NCI-H128 (cell line): Measurements from ENCODE around the gene APPL2.

Experiments used
- DNase-seq: peaks from one replicate; lab custom pipeline; 2025; ENCODE audit not compliant: unreplicated experiment; lab: John Stamatoyannopoulos, UW

APPL2 gene

GRCh38 chr12:105235732-105236476 lies at the start of gene APPL2:
Gene APPL2, minus strand, starts transcription at chr12:105236174. Its CDS starts 162 bp downstream, at chr12:105236012.
- peak; percentile 62 for DNase-seq

DNA sequence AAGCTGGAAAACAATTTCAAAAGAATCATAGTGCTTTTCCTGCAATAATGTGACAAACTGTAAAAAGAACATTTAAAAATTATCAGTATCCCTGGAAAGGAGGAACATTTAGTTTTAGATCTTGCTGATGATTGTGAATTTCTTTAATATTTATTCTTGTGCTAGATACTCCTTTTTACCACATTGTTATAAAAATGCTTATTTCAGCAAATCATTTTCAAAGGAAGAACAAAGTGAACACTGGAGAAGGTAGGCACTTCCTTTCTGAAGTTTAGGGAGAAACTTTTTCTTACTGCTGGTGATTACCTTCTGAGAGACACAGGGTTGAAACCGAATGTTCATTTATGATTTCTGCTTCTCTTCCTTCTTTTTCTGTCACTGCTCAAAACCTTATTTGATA lies 49.4 kb upstream of the APPL2 start:
- no peak for DNase-seq

DNA sequence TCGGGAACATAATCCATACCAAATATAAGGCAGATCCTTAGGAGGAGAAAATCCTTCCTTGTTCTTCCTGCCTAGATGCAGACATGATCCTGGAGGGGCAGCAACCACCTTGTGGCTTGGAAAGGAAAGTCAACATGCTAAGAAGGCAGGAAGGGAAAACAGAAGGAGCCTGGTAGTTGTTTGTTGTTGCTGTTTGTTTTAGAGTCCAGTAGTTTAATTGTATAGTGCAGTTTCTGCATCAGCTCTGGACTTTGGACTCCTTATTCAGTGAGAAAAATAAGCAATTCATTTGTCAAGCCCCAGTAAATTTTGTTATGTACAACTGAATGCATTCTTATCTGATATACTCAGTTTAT lies 45.7 kb upstream of the APPL2 start:
- DNase-seq = no peak

- DNase-seq = no peak
Measured at GRCh38 chr12:105280966-105281693, 45.2 kb upstream of the APPL2 start.

DNA sequence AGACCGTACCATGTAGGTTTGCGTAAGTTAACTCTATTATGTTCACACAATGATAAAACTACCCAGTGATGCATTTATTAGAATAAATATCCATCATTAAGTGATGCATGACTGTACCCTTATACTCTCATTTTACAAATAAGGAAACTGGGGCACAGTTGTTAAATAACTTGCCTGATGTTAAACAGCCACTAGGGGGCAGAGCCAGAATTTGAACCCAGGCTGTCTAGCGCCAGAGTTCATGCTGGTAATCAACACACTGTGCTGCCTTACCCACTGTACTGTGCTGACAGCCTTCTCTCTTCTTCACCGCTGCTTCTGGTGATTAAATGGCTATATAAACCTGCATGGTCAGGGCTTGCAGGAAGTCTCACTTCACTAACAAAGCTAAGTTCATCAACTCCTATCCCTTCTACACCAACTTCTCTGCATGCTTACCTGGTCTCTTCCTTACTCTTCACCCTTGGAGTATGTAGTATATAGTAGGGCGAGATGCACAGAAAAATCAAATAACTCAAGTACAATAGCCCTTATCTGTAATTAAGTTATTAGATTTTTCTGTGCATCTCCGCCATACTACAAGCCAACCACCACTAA lies 43.6 kb upstream of the APPL2 start:
- no peak for DNase-seq

DNA sequence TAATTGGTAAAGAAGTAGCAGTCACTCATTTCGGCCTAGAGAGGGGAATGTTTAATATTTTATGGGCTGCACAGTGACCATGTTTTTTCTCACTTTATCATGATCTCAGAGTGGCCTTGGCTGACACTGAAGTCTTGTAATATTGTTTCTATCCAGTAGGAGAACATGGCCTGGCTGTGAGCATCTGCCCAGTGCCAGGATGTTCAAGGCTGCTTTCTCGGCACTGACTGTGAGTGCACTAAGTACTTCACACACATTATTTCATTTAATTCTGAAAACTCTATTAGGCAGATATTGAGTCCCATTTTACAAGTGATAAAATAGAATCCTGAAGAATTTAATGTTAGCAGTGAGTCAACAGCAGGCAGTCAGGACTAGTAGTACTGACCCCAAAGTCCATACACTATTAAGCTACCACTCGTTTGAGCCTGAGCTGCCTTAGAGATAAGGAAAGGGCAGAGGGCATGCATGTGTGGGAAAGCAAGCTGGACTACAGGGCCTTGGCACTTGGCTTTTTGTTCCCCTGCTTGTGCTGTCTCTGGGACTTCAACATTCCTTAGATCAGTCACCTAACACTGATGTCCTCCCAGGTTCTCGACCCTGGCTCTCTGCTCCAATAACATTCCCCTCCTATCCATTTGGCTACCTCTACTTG lies 42.2 kb upstream of the APPL2 start:
- no peak for DNase-seq

GRCh38 chr12:105275997-105276733 lies 40.2 kb upstream of the APPL2 start:
- no peak for DNase-seq

GRCh38 chr12:105274571-105274970 lies 38.6 kb upstream of the APPL2 start:
- DNase-seq = no peak

DNA sequence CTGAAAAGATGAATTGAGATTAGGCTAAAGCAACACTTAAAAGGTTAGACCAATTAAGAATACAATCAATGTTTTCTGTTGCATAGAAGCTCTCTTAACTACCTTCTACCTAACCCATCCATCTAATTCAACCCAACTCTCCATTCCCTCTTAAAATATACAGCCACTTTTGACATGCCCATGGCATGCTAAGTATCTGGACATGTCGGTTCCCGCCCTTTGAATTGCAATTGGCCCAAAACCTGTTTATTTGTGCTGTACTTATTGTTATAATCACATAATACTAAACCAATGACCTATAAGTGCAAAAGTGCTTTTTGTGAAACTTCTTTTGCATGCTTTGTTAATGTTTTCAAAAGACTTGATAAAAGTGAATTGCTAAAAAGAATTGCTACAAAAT lies 37.6 kb upstream of the APPL2 start:
- DNase-seq = peak; percentile 37

DNA sequence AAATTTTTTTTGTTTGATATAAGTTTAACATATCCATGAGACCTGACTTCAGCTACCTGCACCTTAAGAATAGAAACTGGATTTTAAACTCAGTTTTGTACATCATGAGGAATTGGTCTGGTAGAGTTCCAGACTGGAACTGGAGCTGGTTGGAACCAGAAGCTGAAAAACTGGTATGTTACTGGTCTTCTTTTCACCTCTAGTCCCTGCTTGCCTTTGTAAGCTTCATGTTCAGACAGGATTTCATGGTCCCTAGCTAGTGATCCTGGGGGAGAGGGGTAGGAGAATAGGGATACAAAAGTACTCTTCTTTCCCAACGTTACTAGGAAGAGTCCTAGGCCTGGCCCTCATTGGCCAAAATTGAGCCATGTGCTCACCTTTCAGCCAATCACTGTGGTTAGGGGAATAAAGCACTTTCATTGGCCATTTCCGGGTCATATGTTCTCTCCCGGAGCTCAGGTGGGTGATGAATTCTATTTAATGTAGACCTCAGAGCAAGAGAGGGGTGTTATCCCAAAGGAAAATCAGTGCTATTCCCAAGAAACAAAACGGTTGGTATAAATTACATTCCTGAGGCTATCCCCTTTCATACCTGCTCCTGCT lies 36.9 kb upstream of the APPL2 start:
- DNase-seq = no peak

DNA sequence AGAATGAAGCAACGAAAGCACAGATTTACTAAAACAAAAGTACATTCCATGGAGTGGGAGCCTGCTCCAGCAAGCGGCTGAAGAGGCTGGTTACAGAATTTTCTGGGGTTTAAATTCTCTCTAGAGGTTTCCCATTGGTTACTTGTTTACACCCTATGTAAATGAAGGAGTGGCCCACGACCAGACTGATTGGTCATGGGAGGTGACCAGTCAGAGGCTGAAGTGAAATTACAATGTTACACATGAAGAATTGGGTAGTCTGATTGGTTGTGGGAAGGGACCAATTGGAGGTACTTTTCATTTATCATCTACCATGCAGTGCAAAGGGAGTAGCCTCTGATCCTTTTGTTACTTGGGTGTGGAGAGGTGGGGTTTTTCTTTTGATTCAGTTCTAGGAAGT lies 36.2 kb upstream of the APPL2 start:
- no peak for DNase-seq

DNA sequence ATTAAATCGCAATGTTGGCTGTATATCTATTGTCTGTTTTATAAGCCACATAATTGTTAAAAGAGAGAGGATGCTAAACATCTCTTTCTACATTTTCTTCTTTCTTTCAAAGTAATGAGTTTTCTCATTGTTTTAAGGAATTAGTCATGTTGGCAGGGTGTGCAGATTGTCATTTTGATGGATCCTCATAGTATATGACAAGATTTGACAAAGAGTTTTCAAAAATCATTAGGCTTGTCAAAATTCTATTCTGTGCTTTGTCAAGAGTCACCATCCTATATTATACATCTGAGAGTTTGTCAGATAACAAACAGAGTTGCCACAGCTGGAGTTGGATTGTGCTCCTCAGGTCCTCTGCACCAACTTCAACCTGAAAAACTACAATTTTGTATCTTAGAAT lies 35.4 kb upstream of the APPL2 start:
- no peak for DNase-seq

GRCh38 chr12:105270671-105271255 lies 34.8 kb upstream of the APPL2 start:
- no peak for DNase-seq

DNA sequence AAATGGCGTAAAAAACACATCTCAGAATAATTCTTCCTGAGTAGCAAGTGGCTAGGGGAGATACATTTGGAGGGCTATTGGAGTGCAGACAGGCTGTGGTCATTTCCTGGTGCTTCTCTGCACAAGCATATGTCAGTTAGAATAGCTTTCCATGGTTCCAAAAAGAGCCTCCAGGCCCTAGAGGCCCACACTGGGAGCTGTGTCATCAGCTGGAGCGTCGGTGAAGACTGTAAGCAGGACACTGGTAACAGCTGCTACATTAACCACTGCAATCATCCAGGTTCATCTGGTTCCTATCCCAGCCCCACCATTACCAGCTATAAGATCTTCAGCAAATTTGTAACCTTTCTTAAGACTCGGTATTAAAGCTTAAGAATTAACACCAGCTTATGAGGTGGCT lies 31.7 kb upstream of the APPL2 start:
- DNase-seq = no peak

- DNase-seq = no peak
Measured at GRCh38 chr12:105264771-105265170, 28.8 kb upstream of the APPL2 start.

GRCh38 chr12:105262461-105263184 lies 26.6 kb upstream of the APPL2 start:
- DNase-seq = no peak

DNA sequence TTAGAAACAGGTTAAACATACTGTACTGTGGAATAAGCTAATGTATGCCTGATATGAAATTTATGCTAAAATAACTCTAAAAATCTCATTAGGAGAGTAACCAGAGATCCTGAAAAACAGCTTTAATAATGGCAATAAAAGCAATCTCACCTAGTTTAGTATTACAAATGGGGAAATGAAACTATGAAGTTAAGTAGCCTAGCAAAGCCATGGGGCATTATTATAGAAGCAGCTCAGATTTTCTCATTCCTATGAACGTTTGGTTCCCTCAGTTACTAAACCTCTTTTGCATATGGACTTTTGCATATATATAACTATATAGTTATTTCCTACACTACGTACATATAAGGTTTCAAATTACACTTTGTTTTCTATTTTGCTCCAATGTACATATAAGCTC lies 25.0 kb upstream of the APPL2 start:
- no peak for DNase-seq

GRCh38 chr12:105259226-105259625 lies 23.3 kb upstream of the APPL2 start:
- DNase-seq = no peak

DNA sequence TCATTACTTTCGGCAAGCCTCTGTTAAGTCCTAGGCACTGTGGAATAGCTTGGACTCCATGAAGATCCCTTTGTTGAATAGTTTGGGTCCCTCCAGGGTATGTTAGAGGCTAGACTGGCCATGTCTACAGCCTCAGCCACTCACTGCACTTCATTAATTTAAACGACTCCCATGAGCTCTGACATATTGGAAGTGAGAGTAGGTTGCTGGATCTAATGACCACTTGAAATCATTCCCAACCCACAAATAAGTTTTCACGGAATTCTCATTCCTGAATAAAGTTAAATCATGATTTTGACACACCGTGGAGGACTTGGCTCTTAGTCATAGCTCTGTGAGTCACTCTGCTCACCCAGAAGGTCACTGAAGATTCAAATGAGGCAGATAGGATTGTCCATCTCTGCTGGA lies 21.4 kb upstream of the APPL2 start:
- no peak for DNase-seq

- no peak for DNase-seq
Measured at GRCh38 chr12:105256921-105257320, 20.9 kb upstream of the APPL2 start.
